H1 (cell line): Measurements from ENCODE around the gene ADAMTSL2. TPM values are rescaled to one million over a fixed set of nuclear protein-coding genes. Genes with fewer than 3 reads are reported as not detected.

Experiments used
- CTCF ChIA-PET: fragments of 300-600 bp; sonication (Branson Sonifier 250); formaldehyde crosslinking; loops from one replicate; lab custom pipeline; 2021; ENCODE audit not compliant: partially characterized antibody; lab: Charles Lee
- POLR2A ChIA-PET: fragments of 300-600 bp; sonication (Branson Sonifier 250); formaldehyde crosslinking; loops from one replicate; lab custom pipeline; 2021; ENCODE audit warnings: inconsistent platforms; ENCODE audit not compliant: partially characterized antibody; lab: Charles Lee
- DNase-seq, 2 experiments: peaks; one replicate each; pipeline versions ENCODE4 v3.0.0 to v3.0.0-alpha.2; 2010 to 2022; ENCODE audit warnings: low spot score in 2 of 2, low read depth in 1 of 2, mixed read lengths in 1 of 2
- FAIRE-seq: peaks from 2 replicates; lab custom pipeline; 2011; peaks lifted over from hg19 to GRCh38; lab: Jason Lieb, UNC
- H2AFZ ChIP-seq: 2 replicates; pipeline ENCODE4 v1.8.1; 2012; ENCODE audit warnings: low read length, inconsistent platforms
- H2AK5ac ChIP-seq: 2 replicates; pipeline ENCODE4 v1.6.1; 2013; ENCODE audit warnings: low read depth, low read length
- H2BK120ac ChIP-seq: replicated peaks from 2 replicates; pipeline ENCODE3; 2013; ENCODE audit warnings: low read depth, low read length, inconsistent platforms
- H2BK12ac ChIP-seq: 2 replicates; pipeline ENCODE4 v1.6.1; 2013; ENCODE audit warnings: low read depth, low read length
- H2BK15ac ChIP-seq: 2 replicates; pipeline ENCODE4 v1.6.1; 2013; ENCODE audit warnings: low read length
- H2BK20ac ChIP-seq: 2 replicates; pipeline ENCODE4 v1.6.1; 2013; ENCODE audit warnings: low read length
- H2BK5ac ChIP-seq: 2 replicates; pipeline ENCODE4 v1.6.1; 2013; ENCODE audit warnings: low read depth, low read length
- H3K14ac ChIP-seq: 2 replicates; pipeline ENCODE4 v1.6.1; 2013; ENCODE audit warnings: inconsistent platforms; ENCODE audit not compliant: insufficient read length
- H3K18ac ChIP-seq: 2 replicates; pipeline ENCODE4 v1.6.1; 2013; ENCODE audit warnings: low read length; ENCODE audit errors: extremely low read depth
- H3K23ac ChIP-seq: 2 replicates; pipeline ENCODE4 v1.6.1; 2013; ENCODE audit warnings: inconsistent platforms; ENCODE audit not compliant: insufficient read length
- H3K23me2 ChIP-seq: 2 replicates; pipeline ENCODE4 v1.6.1; 2013; ENCODE audit warnings: low read depth, low read length
- H3K27ac ChIP-seq: 2 replicates; pipeline ENCODE4 v1.6.1; 2011; ENCODE audit warnings: low read depth, low read length, inconsistent platforms
- H3K27me3 ChIP-seq, 4 experiments: replicated peaks in 1 of 4; 1 replicate in 1 of 4; 2 replicates in 3 of 4; pipeline versions ENCODE4 v1.6.1 to v1.8.1; 2011 to 2013; ENCODE audit warnings: low read length in 3 of 4, mild to moderate bottlenecking in 3 of 4, inconsistent platforms in 2 of 4, mixed read lengths in 2 of 4, moderate library complexity in 1 of 4; ENCODE audit not compliant: control insufficient read depth in 3 of 4, insufficient read depth in 3 of 4; ENCODE audit errors: extremely low read depth in 1 of 4
- H3K36me3 ChIP-seq, 4 experiments: 2 replicates each; pipeline versions ENCODE4 v1.6.1 to v1.8.1; 2011 to 2013; ENCODE audit warnings: mild to moderate bottlenecking in 4 of 4, low read length in 3 of 4, moderate library complexity in 2 of 4, control low read depth in 1 of 4, inconsistent platforms in 1 of 4; ENCODE audit not compliant: insufficient read depth in 4 of 4, control insufficient read depth in 2 of 4
- H3K4ac ChIP-seq: replicated peaks from 2 replicates; pipeline ENCODE3; 2013; ENCODE audit warnings: low read length, low read depth, mixed read lengths, inconsistent platforms; ENCODE audit not compliant: insufficient read length
- H3K4me1 ChIP-seq, 4 experiments: replicated peaks in 1 of 4; 1 replicate in 1 of 4; 2 replicates in 3 of 4; pipeline versions ENCODE4 v1.6.1 to v1.8.1; 2011 to 2013; ENCODE audit warnings: low read length in 3 of 4, inconsistent platforms in 2 of 4, mixed read lengths in 1 of 4; ENCODE audit not compliant: insufficient read depth in 4 of 4, control insufficient read depth in 3 of 4
- H3K4me2 ChIP-seq, 2 experiments: 2 replicates each; pipeline versions ENCODE4 v1.6.1 to v1.8.1; 2011 to 2013; ENCODE audit warnings: low read depth in 2 of 2, low read length in 2 of 2, control low read depth in 1 of 2, inconsistent platforms in 1 of 2, mild to moderate bottlenecking in 1 of 2; ENCODE audit not compliant: insufficient read depth in 1 of 2
- H3K4me3 ChIP-seq, 4 experiments: fragments of 200-600, 300-600 bp in 1 of 4; sonication (generic), shearing (Covaris generic), sonication (Bioruptor Twin) in 1 of 4; 2 replicates each; pipeline versions ENCODE4 v1.5.1 to v1.8.1; 2011 to 2016; ENCODE audit warnings: low read length in 4 of 4, low read depth in 3 of 4, control low read depth in 2 of 4, inconsistent platforms in 2 of 4, mild to moderate bottlenecking in 2 of 4, mixed read lengths in 1 of 4, moderate library complexity in 1 of 4; ENCODE audit not compliant: insufficient read depth in 2 of 4; ENCODE audit errors: extremely low read depth in 1 of 4
- H3K56ac ChIP-seq: replicated peaks from 2 replicates; pipeline ENCODE3; 2013; ENCODE audit warnings: low read depth, mild to moderate bottlenecking, mixed read lengths, low read length, inconsistent platforms; ENCODE audit not compliant: insufficient read length
- H3K79me1 ChIP-seq: 2 replicates; pipeline ENCODE4 v1.6.1; 2013; ENCODE audit warnings: low read depth, low read length, control low read depth
- H3K79me2 ChIP-seq, 2 experiments: 2 replicates each; pipeline versions ENCODE4 v1.6.1 to v1.8.1; 2012 to 2013; ENCODE audit warnings: low read length in 2 of 2, mild to moderate bottlenecking in 2 of 2, inconsistent platforms in 1 of 2; ENCODE audit not compliant: insufficient read depth in 2 of 2, control insufficient read depth in 1 of 2
- H3K9ac ChIP-seq, 4 experiments: replicated peaks in 1 of 4; 1 replicate in 1 of 4; 2 replicates in 3 of 4; pipeline versions ENCODE4 v1.6.1 to v1.8.1; 2011 to 2013; ENCODE audit warnings: low read depth in 3 of 4, low read length in 3 of 4, control low read depth in 2 of 4, mild to moderate bottlenecking in 2 of 4, moderate library complexity in 2 of 4, inconsistent platforms in 1 of 4; ENCODE audit errors: extremely low read depth in 1 of 4
- H3K9me3 ChIP-seq, 2 experiments: 2 replicates each; pipeline versions ENCODE4 v1.6.1 to v1.8.1; 2012 to 2013; ENCODE audit warnings: mild to moderate bottlenecking in 2 of 2, moderate library complexity in 2 of 2, control low read depth in 1 of 2, inconsistent platforms in 1 of 2, low read depth in 1 of 2, low read length in 1 of 2, mixed read lengths in 1 of 2; ENCODE audit not compliant: insufficient read depth in 2 of 2
- H4K20me1 ChIP-seq, 2 experiments: replicated peaks in 1 of 2; 2 replicates each; pipeline versions ENCODE3 to v1.8.1; 2011 to 2013; ENCODE audit warnings: inconsistent platforms in 2 of 2, low read length in 2 of 2, mild to moderate bottlenecking in 1 of 2; ENCODE audit not compliant: insufficient read depth in 2 of 2, control insufficient read depth in 1 of 2
- H4K5ac ChIP-seq: 2 replicates; pipeline ENCODE4 v1.6.1; 2013; ENCODE audit warnings: low read length, low read depth, mixed read lengths, inconsistent platforms; ENCODE audit not compliant: insufficient read length
- H4K8ac ChIP-seq: 2 replicates; pipeline ENCODE4 v1.8.0; 2013; ENCODE audit warnings: mild to moderate bottlenecking, moderate library complexity, low read length, inconsistent platforms; ENCODE audit not compliant: insufficient read depth; ENCODE audit errors: extremely low read depth
- H4K91ac ChIP-seq: replicated peaks from 2 replicates; pipeline ENCODE3; 2013; ENCODE audit warnings: low read length, mixed read lengths, inconsistent platforms; ENCODE audit not compliant: insufficient read length
- ATF3 ChIP-seq: IDR thresholded peaks from 2 replicates; pipeline ENCODE4 v1.6.1; 2011; ENCODE audit warnings: low read depth, mild to moderate bottlenecking, low read length; ENCODE audit not compliant: insufficient read depth
- E2F6 ChIP-seq: IDR thresholded peaks from 2 replicates; pipeline ENCODE4 v1.6.1; 2012; ENCODE audit warnings: inconsistent platforms
- NANOG ChIP-seq: IDR thresholded peaks from 2 replicates; pipeline ENCODE4 v1.6.1; 2011; ENCODE audit warnings: low read length, low read depth, mild to moderate bottlenecking, inconsistent platforms; ENCODE audit not compliant: insufficient read depth, poor library complexity, severe bottlenecking
- PHF8 ChIP-seq: fragments of 200-600 bp; sonication (generic); conservative IDR thresholded peaks from 2 replicates; pipeline ENCODE4 v1.7.1; 2012; ENCODE audit warnings: low read depth, mild to moderate bottlenecking, inconsistent platforms, low read length, moderate library complexity
- SIRT6 ChIP-seq: IDR thresholded peaks from one replicate; pipeline ENCODE4 v1.7.1; 2012; ENCODE audit warnings: low read length, inconsistent platforms
- TAF1 ChIP-seq: IDR thresholded peaks from 2 replicates; pipeline ENCODE4 v1.6.1; 2011; ENCODE audit warnings: mild to moderate bottlenecking, low read depth, low read length
- TEAD4 ChIP-seq: IDR thresholded peaks from 2 replicates; pipeline ENCODE4 v1.6.1; 2012; ENCODE audit warnings: low read depth, low read length, inconsistent platforms, mixed read lengths
- ZNF274 ChIP-seq: IDR thresholded peaks from 2 replicates; pipeline ENCODE4 v1.7.0; 2012; ENCODE audit warnings: low read length, borderline replicate concordance; ENCODE audit errors: extremely low read depth
- WGBS, 2 experiments: shearing (Covaris generic) in 1 of 2; methylation state at CpG; one replicate each; pipeline versions ENCODE4 v1.1.6 to v1.1.7; 2013 to 2015; ENCODE audit warnings: low lambda C conversion rate in 2 of 2, mixed read lengths in 2 of 2, inconsistent platforms in 1 of 2, low coverage in 1 of 2, missing lambda C conversion rate in 1 of 2; ENCODE audit not compliant: insufficient replicate concordance in 2 of 2, insufficient coverage in 1 of 2, insufficient read length in 1 of 2; ENCODE audit errors: extremely low coverage in 1 of 2, missing lambda C conversion rate in 1 of 2; 5-methylcytosine and 5-hydroxymethylcytosine counted together
- polyA plus RNA-seq, 7 experiments: library from polyadenylated mRNA; depleted of rRNA in 3 of 7; stranded (reverse) in 5 of 7; unstranded in 2 of 7; fragments of >200 nt in 5 of 7; fragments of 200-250 nt in 2 of 7; gene quantifications; 1 replicate in 5 of 7; 2 replicates in 1 of 7; 4 replicates in 1 of 7; pipeline versions ENCODE4 v1.2.1 to v1.2.3, GENCODE V29; 2011 to 2013; ENCODE audit warnings: missing spikeins in 2 of 7, mixed read lengths in 2 of 7
- total RNA-seq: library from RNA; stranded (reverse); fragmentation: NEBNext Ultra II Directional; extraction: Animal tissue kit (Norgen Biotek cat#: 25700); gene quantifications from 2 replicates; pipeline ENCODE4 v1.2.1, GENCODE V29; 2021

Gene ADAMTSL2
- total and polyA plus RNA-seq, 2 of the 8 experiments (the other 6 are each of a cell fraction or from before 2014, with no cell fraction given), result 0.74 to 0.76 TPM

GRCh38 chr9:133495327-133496293, 38.9 kb upstream of the ADAMTSL2 start:
- Histone ChIP-seq H3K4me1 (no peaks in the 10 kb centered on the region; a peak in 1 of 7 replicates), H4K20me1 (peaks cover 0 to 12% of the 10 kb centered on the region in 2 experiments), H3K23ac (no peak overlapping the region), H3K9me3 (peaks cover 0 to 2% of the 10 kb centered on the region in 2 experiments; a peak in 1 of 4 replicates), H2AFZ (no peak overlapping the region), H3K27me3 (peaks cover 0 to 2% (median 0%) of the 10 kb centered on the region in 4 experiments; a peak in 1 of 7 replicates), H3K79me2 (no peaks in the 10 kb centered on the region; a peak in 1 of 4 replicates), H4K91ac (peak overlapping the region; percentile 65), H3K36me3 (peaks cover 0 to 3% (median 0%) of the 10 kb centered on the region in 4 experiments; a peak in 1 of 8 replicates), H3K4me3 (no peak overlapping the region), H2BK20ac (peak overlapping the region; percentile 13; the same call in 1 of the 2 replicates), H3K14ac (no peak overlapping the region), H3K79me1 (peaks cover 2% of the 10 kb centered on the region; the same call in 1 of the 2 replicates), H3K56ac (no peak overlapping the region), H2AK5ac (peak overlapping the region; percentile 93; the same call in 1 of the 2 replicates), H2BK120ac (peak overlapping the region; percentile 33), H3K4me2 (no peak overlapping the region), H2BK12ac (peak overlapping the region; percentile 80; the same call in 1 of the 2 replicates), H2BK15ac (peak overlapping the region; percentile 98), H3K27ac (no peak overlapping the region; the same call in 1 of the 2 replicates), H4K5ac (no peak overlapping the region), H3K23me2 (peaks cover 9% of the 10 kb centered on the region), H3K4ac (peak overlapping the region; percentile 78), H3K18ac (peak overlapping the region; percentile 19; the same call in 1 of the 2 replicates), H3K9ac (no peak overlapping the region), H4K8ac (no peak overlapping the region), H2BK5ac (peak overlapping the region; percentile 44; the same call in 1 of the 2 replicates)
- ChIA-PET POLR2A (interaction anchor here (0.8 to 1.7 kb wide), 3 partner anchors 14 to 144 kb away, joined by 3 to 5 read pairs (median 4); partner anchors contain the start of gene SLC2A6), CTCF (interaction anchor here (0.6 to 3.6 kb wide), 24 partner anchors 8 to 1395 kb away, joined by 3 to 18 read pairs (median 3); partner anchors contain the start of gene ADAMTSL2)
- DNase-seq, result no peak
- WGBS, 2 experiments, result 90% methylated on average over 24 of the region's 24 CpGs; no CpG with 5 or more reads in 1 of the 2 experiments
- peak; percentile 32 for FAIRE-seq
- TF ChIP-seq TAF1 (no peak), SIRT6 (no peak), E2F6 (no peak), PHF8 (no peak), ATF3 (no peak), TEAD4 (no peak), ZNF274 (no peak), NANOG (no peak)
